Cortex of kidney (tissue), 1 donor: ENCODE data around the gene CLSTN2.

Experiments
- DNase-seq: peaks from one replicate; lab custom pipeline; 2025; lab: John Stamatoyannopoulos, UW

The CLSTN2 gene

DNA sequence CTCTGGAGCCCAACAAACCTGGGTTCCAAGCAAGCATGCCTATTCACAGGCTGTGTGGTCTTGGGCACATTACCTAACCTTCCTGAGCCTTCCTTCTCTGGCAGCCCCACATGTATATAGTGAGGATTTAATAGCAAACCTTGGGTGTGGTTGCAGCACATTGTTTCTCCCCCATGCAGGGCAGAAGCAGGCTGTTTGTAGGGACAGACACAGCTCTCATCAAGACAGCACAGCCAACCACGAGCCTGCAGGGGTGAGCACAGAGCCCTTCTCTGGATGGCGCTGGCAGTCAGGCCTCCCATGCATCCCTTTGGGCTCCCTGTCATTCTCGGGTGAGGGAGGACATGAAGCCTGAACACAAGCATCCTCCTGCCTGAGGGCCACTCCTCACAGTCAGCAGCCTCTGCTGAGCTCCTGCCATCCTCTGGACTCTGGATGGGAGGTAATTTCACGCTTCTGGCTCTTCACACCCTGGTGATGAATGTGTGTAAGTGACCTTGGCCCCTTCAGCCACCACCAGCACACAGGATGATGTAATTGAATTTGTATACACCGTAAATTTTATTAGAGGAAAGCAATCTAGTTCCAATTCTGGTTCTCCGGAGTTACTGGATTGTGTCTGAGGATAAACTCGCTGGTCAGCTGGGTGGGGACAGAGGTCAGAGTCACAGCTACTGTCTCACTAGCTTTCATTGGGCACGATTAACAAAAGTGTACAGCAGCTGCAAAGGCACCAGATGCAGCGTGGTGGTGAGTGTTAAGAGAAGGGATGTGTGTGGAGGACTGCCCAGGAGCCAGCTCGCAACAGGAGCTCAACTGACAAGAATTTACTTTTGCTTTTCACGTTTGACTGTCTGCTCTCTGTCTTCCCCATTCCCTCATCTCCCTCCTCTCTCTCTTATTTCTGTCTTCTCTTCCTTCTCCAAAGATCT, 118.1 kb downstream of the CLSTN2 start:
- no peak for DNase-seq

- DNase-seq = no peak
Measured at GRCh38 chr3:140053794-140054193, 118.8 kb downstream of the CLSTN2 start.

GRCh38 chr3:140055092-140055791, 120.3 kb downstream of the CLSTN2 start:
- no peak for DNase-seq

DNA sequence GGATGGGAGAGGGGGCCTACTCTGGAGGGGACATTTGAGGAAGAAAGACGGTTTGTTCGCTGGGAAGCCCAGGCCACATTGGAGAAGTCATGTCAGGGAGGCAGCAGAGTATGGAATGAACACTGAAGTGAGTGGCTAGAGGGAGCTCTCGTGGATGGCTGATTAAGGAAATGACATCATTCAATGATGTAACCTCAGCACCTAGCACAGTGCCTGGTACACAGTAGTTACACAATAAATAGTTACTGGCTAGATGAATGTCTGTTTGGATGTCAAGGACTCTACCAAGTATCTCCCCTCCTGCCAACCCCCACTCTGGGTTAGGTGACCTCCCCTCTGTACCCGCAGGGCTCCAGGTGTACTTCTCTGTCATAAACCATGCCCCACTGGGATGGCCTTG, 121.1 kb downstream of the CLSTN2 start:
- DNase-seq = no peak

DNA sequence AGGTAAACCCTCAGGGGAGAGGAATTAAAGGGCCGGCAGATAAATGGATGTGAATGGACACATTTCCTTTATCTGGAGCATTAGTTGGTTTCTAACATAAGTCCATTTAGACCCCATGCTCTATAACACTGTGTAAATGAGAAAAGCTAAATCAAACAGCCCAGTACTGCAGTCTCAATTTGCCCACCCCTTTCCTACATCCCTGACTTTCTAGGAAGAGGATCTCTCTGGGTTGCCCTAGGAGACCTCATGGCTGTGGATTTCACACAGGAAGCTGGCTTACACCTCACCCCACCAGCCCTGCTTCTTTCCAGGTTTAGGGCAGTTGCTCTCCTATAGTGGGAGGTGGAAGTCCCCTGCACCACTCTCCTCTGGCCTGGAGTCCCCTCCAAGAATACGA, 126.2 kb downstream of the CLSTN2 start:
- no peak for DNase-seq

DNA sequence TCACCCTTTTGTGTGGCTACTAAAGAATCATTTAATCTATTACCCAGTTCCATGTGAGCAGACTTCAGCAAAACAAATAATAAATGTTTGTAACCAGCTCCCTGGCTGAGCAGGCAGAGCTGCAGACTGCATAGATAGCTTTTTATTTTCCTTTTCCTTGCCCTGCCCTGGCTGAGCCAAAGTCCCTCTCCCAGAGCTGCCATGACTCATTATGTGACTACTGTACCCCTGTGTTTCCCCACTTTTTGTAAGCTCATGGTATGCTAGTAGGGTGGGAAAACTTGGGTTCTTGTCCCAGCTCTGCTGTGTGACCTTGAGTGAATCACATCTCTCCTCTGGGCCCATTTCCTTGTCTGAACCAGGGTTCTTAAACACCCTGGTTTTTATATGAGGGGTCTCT, 127.5 kb downstream of the CLSTN2 start:
- no peak for DNase-seq

DNA sequence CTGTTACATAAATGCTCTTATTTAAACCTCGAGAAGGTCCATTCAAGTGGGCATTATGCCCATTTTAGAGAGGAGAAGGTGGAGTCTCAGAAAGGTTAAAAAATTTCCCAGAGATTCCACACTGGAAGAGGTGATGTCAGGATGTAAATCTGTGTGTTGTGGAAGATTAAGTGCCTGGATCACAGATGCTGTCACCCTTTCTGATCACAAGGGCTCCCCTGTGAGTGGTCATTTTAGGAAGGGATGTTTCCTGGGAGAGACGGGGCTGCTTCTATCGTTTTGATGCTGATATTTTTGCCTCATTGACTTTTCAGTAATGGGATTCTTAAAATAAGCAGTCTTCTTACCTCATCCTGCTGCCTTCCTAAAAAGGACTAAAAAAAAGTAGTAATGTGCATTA, 132.5 kb downstream of the CLSTN2 start:
- no peak for DNase-seq

DNA sequence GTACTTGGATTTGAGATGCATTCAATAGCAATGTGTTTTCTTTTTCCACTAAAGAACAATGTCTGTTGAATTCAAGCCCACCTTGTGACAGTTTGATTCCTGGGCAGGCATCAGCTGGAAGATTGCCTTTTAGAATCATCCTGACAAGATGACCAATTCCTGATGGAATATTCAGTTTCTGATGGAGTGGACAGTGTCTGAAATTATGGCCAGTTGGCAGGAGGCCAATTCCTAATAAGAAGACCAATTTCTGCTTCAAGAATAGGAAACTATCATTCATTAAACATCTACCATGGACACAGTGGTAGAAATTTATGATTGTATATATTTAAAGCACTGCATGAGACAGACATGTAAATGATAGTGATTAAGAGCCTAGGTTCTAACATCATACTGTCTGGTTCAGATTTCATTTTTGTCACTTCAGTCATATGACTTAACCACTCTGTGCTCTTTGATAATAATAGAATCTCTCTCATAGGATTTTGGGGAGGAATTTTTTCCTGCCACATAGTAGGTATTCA, 133.6 kb downstream of the CLSTN2 start:
- no peak for DNase-seq

- DNase-seq = no peak
Measured at GRCh38 chr3:140073278-140074045, 138.5 kb downstream of the CLSTN2 start.

- DNase-seq = no peak
Measured at GRCh38 chr3:140076552-140076951, 141.6 kb downstream of the CLSTN2 start.

DNA sequence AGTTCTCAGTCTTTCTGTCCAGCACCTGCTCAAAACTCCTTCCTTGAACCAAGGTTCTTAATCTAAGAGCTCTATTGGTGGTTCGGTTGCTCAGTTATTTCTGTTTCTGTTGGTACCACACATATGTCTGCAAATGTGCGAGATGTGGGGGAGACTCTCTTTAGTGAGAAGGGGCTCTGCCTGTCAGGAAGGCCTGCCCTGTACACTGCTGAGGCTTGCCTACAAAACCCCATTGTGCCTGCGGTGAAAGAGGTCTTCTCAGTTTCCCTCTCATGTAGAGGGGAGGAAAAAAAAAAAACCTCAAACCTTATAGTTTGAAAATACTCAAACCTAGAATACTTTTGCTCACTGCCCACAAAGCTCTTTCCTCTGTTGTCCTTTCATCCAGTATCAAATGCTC, 142.4 kb downstream of the CLSTN2 start:
- DNase-seq = no peak

DNA sequence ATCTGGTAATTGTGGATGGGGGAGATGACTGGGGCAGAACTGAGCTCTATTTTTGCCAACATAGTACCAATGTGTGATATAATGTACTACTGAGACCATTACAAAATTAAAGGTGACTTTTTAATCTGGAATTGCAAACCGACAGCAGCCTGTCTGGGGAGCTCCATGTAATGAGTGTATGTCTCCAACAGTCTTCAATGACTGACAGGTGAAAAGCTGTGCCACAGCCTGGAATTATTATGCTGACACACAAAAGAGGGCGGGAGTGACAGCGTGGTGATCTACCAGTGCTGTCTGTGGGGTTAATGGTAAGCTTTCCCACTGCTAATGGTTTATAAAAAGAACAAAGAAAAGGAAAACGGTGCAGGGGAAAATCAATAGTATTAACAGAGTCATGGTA, 143.4 kb downstream of the CLSTN2 start:
- DNase-seq = no peak

- DNase-seq = no peak
Measured at GRCh38 chr3:140078940-140079339, 144.0 kb downstream of the CLSTN2 start.

- DNase-seq = no peak
Measured at GRCh38 chr3:140081887-140082286, 146.9 kb downstream of the CLSTN2 start.

GRCh38 chr3:140085001-140085400, 150.0 kb downstream of the CLSTN2 start:
- DNase-seq = no peak

DNA sequence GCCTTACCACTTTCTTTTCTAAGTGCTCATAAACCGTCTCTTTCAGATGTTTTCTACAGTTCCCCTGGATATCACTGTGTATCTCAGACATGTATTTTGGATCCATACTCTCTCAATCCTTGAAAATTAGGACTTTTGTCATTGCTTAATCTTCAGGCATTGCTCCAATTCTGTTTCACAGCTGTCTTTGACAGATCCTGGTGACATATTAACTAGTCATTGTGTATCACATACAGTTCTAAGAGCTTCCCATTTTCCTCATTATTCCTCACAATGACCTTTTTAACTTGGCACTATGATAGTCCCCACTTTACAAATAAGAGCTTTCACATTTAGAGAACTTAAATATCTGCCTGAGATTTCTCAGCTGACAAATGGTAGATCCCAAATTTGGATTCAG, 151.7 kb downstream of the CLSTN2 start:
- no peak for DNase-seq

GRCh38 chr3:140088058-140088457, 153.1 kb downstream of the CLSTN2 start:
- DNase-seq = no peak

- DNase-seq = no peak
Measured at GRCh38 chr3:140088513-140088912, 153.5 kb downstream of the CLSTN2 start.

GRCh38 chr3:140089403-140090072, 154.6 kb downstream of the CLSTN2 start:
- no peak for DNase-seq

DNA sequence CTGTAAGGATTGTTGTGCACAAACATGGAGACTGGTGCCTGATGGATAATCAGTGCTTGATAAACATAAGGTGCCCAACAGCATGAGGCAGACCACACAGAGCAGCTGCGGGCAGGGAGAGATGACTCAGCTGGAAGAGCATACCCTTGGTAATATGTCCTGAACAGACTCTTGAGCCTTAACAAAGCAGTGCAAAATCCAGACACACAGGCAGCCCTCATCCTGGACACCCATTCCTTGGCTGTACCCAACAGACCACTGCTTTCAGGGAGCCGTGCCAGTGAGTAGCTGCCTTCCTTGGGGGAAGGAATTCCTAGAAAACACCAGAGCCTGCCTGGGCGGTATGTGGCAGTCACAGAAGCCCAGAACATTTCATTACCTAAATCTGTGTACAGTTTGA, 156.2 kb downstream of the CLSTN2 start:
- no peak for DNase-seq

DNA sequence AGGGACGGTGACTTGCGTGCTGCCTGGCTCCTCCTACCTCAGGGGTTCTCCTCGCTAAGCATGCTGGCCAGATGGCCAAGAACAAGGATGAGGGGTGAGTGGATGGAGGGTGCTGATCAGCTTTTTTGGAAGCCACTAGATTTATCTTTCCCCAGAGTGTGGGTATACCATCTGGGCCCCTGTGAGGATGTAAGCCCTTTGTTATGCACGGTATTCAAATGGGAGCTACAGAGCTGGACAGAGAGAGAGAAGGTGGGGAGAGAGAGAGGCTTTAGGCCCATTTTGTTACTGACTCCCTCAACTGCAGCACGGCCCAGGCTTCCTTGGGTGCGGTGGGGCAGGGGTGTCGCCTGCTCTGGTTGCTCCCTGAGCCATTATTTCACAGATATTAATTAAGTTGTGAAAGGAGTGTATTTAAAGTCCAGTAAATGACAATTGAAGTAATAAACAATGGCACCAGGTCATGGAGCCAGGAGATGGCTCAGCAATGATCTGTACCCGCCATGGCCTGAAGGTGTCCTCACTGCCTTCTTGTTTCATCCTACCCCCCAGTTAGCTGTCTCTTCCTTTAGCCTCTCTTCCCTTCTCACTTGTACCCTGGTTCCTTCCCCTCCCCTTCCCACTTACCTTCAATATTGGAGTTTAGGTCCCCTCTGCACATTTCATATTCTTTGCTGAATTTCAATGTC, 158.0 kb downstream of the CLSTN2 start:
- DNase-seq = no peak
